Ishikawa (cell line): ENCODE results near the gene MARVELD2.

Experiments
- CEBPB ChIP-seq: IDR thresholded peaks from 2 replicates; pipeline ENCODE4 v1.6.1; 2012
- CREB1 ChIP-seq: IDR thresholded peaks from 2 replicates; pipeline ENCODE4 v1.6.1; 2012; ENCODE audit warnings: low read depth
- EGR1 ChIP-seq: IDR thresholded peaks from 2 replicates; pipeline ENCODE4 v1.6.1; 2012
- EP300 ChIP-seq: IDR thresholded peaks from 2 replicates; pipeline ENCODE4 v1.6.1; 2012; ENCODE audit warnings: borderline replicate concordance
- FOXM1 ChIP-seq: IDR thresholded peaks from 2 replicates; pipeline ENCODE4 v1.6.1; 2012; ENCODE audit warnings: low read depth, borderline replicate concordance
- NFIC ChIP-seq: IDR thresholded peaks from 2 replicates; pipeline ENCODE4 v1.6.1; 2012
- RAD21 ChIP-seq: IDR thresholded peaks from 2 replicates; pipeline ENCODE4 v1.6.1; 2012; ENCODE audit warnings: low read depth
- REST ChIP-seq: IDR thresholded peaks from 2 replicates; pipeline ENCODE4 v1.6.1; 2012; ENCODE audit warnings: low read depth, mild to moderate bottlenecking
- TAF1 ChIP-seq: IDR thresholded peaks from 2 replicates; pipeline ENCODE4 v1.6.1; 2012; ENCODE audit warnings: low read depth, mild to moderate bottlenecking
- TCF12 ChIP-seq: IDR thresholded peaks from 2 replicates; pipeline ENCODE4 v1.6.1; 2012; ENCODE audit warnings: low read depth
- TEAD4 ChIP-seq: IDR thresholded peaks from 2 replicates; pipeline ENCODE4 v1.6.1; 2012
- YY1 ChIP-seq: IDR thresholded peaks from 2 replicates; pipeline ENCODE4 v1.6.1; 2012; ENCODE audit warnings: low read depth
- ZBTB7A ChIP-seq: IDR thresholded peaks from 2 replicates; pipeline ENCODE4 v1.6.1; 2012; ENCODE audit warnings: low read depth
- TF ChIP-seq, protein P1 (sequence below): IDR thresholded peaks from 2 replicates; pipeline ENCODE4 v1.6.1; 2012
- TF ChIP-seq, protein P2 (sequence below): IDR thresholded peaks from 2 replicates; pipeline ENCODE4 v1.6.1; 2012

The MARVELD2 gene

DNA sequence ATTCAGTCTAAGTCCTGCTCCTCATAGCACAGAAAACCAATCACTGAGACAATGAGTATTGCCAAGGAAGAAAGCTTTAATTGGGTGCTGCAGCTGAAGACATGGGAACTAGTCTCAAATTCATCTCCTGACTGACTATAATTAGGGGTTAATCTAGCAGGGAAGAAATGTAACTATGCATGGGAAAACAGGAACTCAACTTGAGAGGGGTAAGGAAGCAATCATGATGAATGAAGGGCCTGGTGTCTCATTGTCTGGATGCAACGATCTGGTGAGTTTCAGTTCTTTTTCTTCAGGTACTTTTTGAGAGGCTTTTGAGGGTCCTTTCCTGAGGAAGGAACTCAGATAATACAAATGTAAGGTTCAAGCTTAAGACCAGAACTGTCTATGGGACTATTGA lies 53.7 kb downstream of the MARVELD2 start:
- no peak for TF ChIP-seq TEAD4
- no peak for TF ChIP-seq FOXM1

GRCh38 chr5:69477170-69477569 lies 62.3 kb downstream of the MARVELD2 start:
- no peak for TF ChIP-seq TEAD4
- TF ChIP-seq CEBPB: no peak
- no peak for TF ChIP-seq CREB1
- no peak for TF ChIP-seq REST
- no peak for TF ChIP-seq NFIC
- TF ChIP-seq FOXM1: no peak

DNA sequence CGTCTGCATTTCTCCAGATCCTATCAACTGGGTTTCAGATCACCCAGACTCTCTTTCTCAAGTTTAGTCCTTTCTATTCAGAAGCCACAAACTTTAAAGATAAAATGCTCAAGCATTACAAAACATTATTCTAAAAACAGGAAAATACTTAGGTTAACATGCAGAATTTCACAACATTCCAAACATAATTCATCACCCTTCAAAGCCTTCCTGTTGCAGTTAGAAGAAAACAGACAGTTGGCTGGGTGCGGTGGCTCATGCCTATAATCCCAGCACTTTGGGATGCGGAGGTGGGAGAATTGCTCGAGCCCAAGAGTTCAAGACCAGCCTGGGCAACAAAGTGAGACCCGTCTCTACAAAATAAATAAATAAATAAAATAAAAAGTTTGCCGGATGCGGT lies 70.0 kb downstream of the MARVELD2 start:
- TF ChIP-seq, protein P1, sequence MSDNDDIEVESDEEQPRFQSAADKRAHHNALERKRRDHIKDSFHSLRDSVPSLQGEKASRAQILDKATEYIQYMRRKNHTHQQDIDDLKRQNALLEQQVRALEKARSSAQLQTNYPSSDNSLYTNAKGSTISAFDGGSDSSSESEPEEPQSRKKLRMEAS: no peak
- TF ChIP-seq NFIC (no peak), REST (no peak), TEAD4 (no peak), CEBPB (no peak), RAD21 (no peak), ZBTB7A (no peak), EGR1 (no peak), TAF1 (no peak), CREB1 (no peak), FOXM1 (no peak), EP300 (no peak)

DNA sequence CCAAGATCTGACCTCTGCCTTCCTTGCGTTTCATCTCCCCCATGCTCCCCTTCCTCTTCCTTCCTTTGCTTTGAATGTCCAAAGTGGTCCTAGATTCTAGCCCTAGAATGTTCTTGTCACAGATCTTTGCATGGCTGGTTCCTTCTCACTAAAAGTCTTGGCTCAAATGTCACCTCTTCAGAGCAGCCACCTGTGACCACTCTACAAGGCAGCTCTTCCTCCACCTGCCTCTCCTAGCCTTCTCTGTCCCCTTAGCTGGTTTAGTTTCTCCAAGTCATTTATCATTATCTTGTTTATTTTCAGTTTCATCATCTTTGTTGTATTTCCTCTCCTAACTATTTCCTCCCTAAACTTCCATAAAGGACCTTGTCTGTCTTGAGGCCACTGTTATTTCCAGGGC lies 70.6 kb downstream of the MARVELD2 start:
- TF ChIP-seq ZBTB7A (no peak), REST (no peak), NFIC (no peak)

GRCh38 chr5:69489246-69489645 lies 74.3 kb downstream of the MARVELD2 start:
- no peak for TF ChIP-seq ZBTB7A
- no peak for TF ChIP-seq TCF12
- TF ChIP-seq, protein P2, sequence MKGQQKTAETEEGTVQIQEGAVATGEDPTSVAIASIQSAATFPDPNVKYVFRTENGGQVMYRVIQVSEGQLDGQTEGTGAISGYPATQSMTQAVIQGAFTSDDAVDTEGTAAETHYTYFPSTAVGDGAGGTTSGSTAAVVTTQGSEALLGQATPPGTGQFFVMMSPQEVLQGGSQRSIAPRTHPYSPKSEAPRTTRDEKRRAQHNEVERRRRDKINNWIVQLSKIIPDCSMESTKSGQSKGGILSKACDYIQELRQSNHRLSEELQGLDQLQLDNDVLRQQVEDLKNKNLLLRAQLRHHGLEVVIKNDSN: no peak
- no peak for TF ChIP-seq TEAD4
- no peak for TF ChIP-seq EP300
- TF ChIP-seq, protein P1: no peak
- no peak for TF ChIP-seq NFIC
- TF ChIP-seq CREB1: no peak
- TF ChIP-seq RAD21: no peak
- TF ChIP-seq FOXM1: no peak
- no peak for TF ChIP-seq EGR1
- TF ChIP-seq YY1: no peak
- TF ChIP-seq CEBPB: no peak
- TF ChIP-seq TAF1: no peak

DNA sequence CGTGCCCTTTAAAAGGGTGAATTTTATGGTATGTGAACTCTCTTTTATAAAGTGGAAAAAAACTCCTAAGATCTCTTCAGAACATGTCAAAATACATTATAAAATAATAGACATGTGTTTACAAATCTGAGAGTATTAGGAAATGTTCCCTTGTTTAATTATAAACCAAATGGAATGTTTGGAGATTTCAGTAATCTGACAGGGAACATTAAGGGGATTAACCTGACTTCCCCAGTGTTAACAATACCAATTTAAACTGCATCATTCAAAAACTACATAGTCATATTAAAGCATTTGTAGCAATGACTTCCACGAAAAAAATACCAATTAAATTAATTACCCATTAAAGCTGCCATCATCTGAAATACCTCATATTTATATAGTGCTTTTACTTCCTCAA lies 76.1 kb downstream of the MARVELD2 start:
- TF ChIP-seq CREB1 (no peak), TAF1 (no peak), YY1 (no peak), FOXM1 (no peak), RAD21 (no peak), EGR1 (no peak), ZBTB7A (no peak), TCF12 (no peak), TEAD4 (no peak), REST (no peak), NFIC (no peak), CEBPB (no peak), EP300 (no peak)
- TF ChIP-seq, protein P2: no peak
- TF ChIP-seq, protein P1: no peak
